H9 (cell line): ENCODE measurements around the gene KAT8. TPM values are rescaled to one million over a fixed set of nuclear protein-coding genes. Genes with fewer than 3 reads are reported as not detected.

Experiments used
- DNase-seq: peaks from one replicate; pipeline ENCODE4 v3.0.0-alpha.2; 2017
- H2AFZ ChIP-seq: one replicate; pipeline ENCODE4 v1.6.1; 2013; ENCODE audit warnings: mild to moderate bottlenecking, low read length, control low read depth, moderate library complexity
- H2AK5ac ChIP-seq: 2 replicates; pipeline ENCODE4 v1.6.1; 2013; ENCODE audit warnings: low read length, control low read depth, mixed read lengths; ENCODE audit not compliant: insufficient read length
- H2BK120ac ChIP-seq: one replicate; pipeline ENCODE4 v1.6.1; 2013; ENCODE audit warnings: low read depth, mild to moderate bottlenecking, low read length, control low read depth, inconsistent platforms; ENCODE audit not compliant: poor library complexity, severe bottlenecking
- H2BK12ac ChIP-seq: 2 replicates; pipeline ENCODE4 v1.6.1; 2013; ENCODE audit warnings: low read length, control low read depth, mixed read lengths, low read depth; ENCODE audit not compliant: insufficient read length
- H2BK15ac ChIP-seq: 2 replicates; pipeline ENCODE4 v1.6.1; 2013; ENCODE audit warnings: low read depth, low read length, control low read depth
- H2BK20ac ChIP-seq: one replicate; pipeline ENCODE4 v1.6.1; 2013; ENCODE audit warnings: low read depth, mild to moderate bottlenecking, low read length, control low read depth, inconsistent platforms; ENCODE audit not compliant: poor library complexity, severe bottlenecking
- H2BK5ac ChIP-seq: 2 replicates; pipeline ENCODE4 v1.6.1; 2013; ENCODE audit warnings: low read length, control low read depth, mixed read lengths; ENCODE audit not compliant: insufficient read length
- H3K14ac ChIP-seq: 2 replicates; pipeline ENCODE4 v1.6.1; 2013; ENCODE audit warnings: low read length, control low read depth; ENCODE audit not compliant: insufficient read depth
- H3K18ac ChIP-seq: 2 replicates; pipeline ENCODE4 v1.6.1; 2013; ENCODE audit warnings: low read depth, mild to moderate bottlenecking, mixed read lengths, low read length, control low read depth; ENCODE audit not compliant: insufficient read length
- H3K23ac ChIP-seq: 2 replicates; pipeline ENCODE4 v1.6.1; 2013; ENCODE audit warnings: low read length, control low read depth, mixed read lengths, low read depth; ENCODE audit not compliant: insufficient read length
- H3K23me2 ChIP-seq: 2 replicates; pipeline ENCODE4 v1.6.1; 2013; ENCODE audit warnings: low read depth, mild to moderate bottlenecking, mixed read lengths, low read length, control low read depth; ENCODE audit not compliant: insufficient read length, poor library complexity, severe bottlenecking
- H3K27ac ChIP-seq: 2 replicates; pipeline ENCODE4 v1.5.1; 2013; ENCODE audit warnings: low read length, control low read depth, mixed read lengths, low read depth; ENCODE audit not compliant: insufficient read length
- H3K27me3 ChIP-seq: 2 replicates; pipeline ENCODE4 v1.6.1; 2013; ENCODE audit warnings: low read length, control low read depth, inconsistent platforms; ENCODE audit not compliant: insufficient read depth
- H3K4ac ChIP-seq: 2 replicates; pipeline ENCODE4 v1.6.1; 2013; ENCODE audit warnings: low read depth, mild to moderate bottlenecking, control low read depth, inconsistent platforms, low read length, moderate library complexity
- H3K4me1 ChIP-seq: 2 replicates; pipeline ENCODE4 v1.6.1; 2013; ENCODE audit warnings: low read length, control low read depth, inconsistent platforms; ENCODE audit not compliant: insufficient read depth
- H3K4me2 ChIP-seq: 2 replicates; pipeline ENCODE4 v1.6.1; 2013; ENCODE audit warnings: low read length, control low read depth, mixed read lengths; ENCODE audit not compliant: insufficient read length, insufficient read depth
- H3K56ac ChIP-seq: 2 replicates; pipeline ENCODE4 v1.6.1; 2013; ENCODE audit warnings: low read depth, mild to moderate bottlenecking, mixed read lengths, low read length, control low read depth; ENCODE audit not compliant: insufficient read length
- H3K79me1 ChIP-seq: 2 replicates; pipeline ENCODE4 v1.6.1; 2013; ENCODE audit warnings: low read depth, mild to moderate bottlenecking, moderate library complexity, low read length, control low read depth, inconsistent platforms; ENCODE audit not compliant: insufficient read depth, poor library complexity, severe bottlenecking
- H3K79me2 ChIP-seq: 2 replicates; pipeline ENCODE4 v1.6.1; 2013; ENCODE audit warnings: low read length, control low read depth, inconsistent platforms; ENCODE audit not compliant: insufficient read depth
- H3K9ac ChIP-seq: 2 replicates; pipeline ENCODE4 v1.6.1; 2013; ENCODE audit warnings: low read length, control low read depth, mixed read lengths; ENCODE audit not compliant: insufficient read length; ENCODE audit errors: extremely low read depth
- H3K9me3 ChIP-seq: one replicate; pipeline ENCODE4 v1.6.1; 2013; ENCODE audit warnings: low read depth, low read length, inconsistent platforms; ENCODE audit not compliant: control insufficient read depth
- H3T11ph ChIP-seq: one replicate; pipeline ENCODE4 v1.6.1; 2013; ENCODE audit warnings: mild to moderate bottlenecking, low read length, control low read depth, inconsistent platforms
- H4K20me1 ChIP-seq: one replicate; pipeline ENCODE4 v1.6.1; 2013; ENCODE audit not compliant: control insufficient read depth, insufficient read length, insufficient read depth
- H4K5ac ChIP-seq: 2 replicates; pipeline ENCODE4 v1.6.1; 2013; ENCODE audit warnings: low read depth, mild to moderate bottlenecking, mixed read lengths, low read length, control low read depth; ENCODE audit not compliant: insufficient read length
- H4K8ac ChIP-seq: replicated peaks from 2 replicates; pipeline ENCODE4 v1.6.1; 2013; ENCODE audit warnings: low read length, control low read depth, mixed read lengths, low read depth; ENCODE audit not compliant: insufficient read length
- H4K91ac ChIP-seq: 2 replicates; pipeline ENCODE4 v1.6.1; 2013; ENCODE audit warnings: low read depth, mild to moderate bottlenecking, moderate library complexity, mixed read lengths, low read length, control low read depth; ENCODE audit not compliant: insufficient read length
- H3K27ac Mint-ChIP-seq, 3 experiments: 2 replicates in 2 of 3; 3 replicates in 1 of 3; pipeline ENCODE4 v1.8.0; 2020 to 2021; ENCODE audit warnings: mixed read lengths in 3 of 3, mild to moderate bottlenecking in 1 of 3, moderate library complexity in 1 of 3
- H3K27me3 Mint-ChIP-seq: 2 replicates; pipeline ENCODE4 v1.8.0; 2021; ENCODE audit warnings: low read depth, mild to moderate bottlenecking, moderate library complexity, mixed read lengths
- H3K36me3 Mint-ChIP-seq, 3 experiments: 2 replicates in 2 of 3; 3 replicates in 1 of 3; pipeline ENCODE4 v1.8.0; 2020 to 2021; ENCODE audit warnings: low read depth in 3 of 3, mixed read lengths in 3 of 3; ENCODE audit not compliant: insufficient read depth in 1 of 3
- H3K4me1 Mint-ChIP-seq, 2 experiments: 2 replicates each; pipeline ENCODE4 v1.8.0; 2020; ENCODE audit warnings: mixed read lengths in 2 of 2
- H3K4me3 Mint-ChIP-seq, 2 experiments: 2 replicates in 1 of 2; 3 replicates in 1 of 2; pipeline ENCODE4 v1.8.0; 2020 to 2021; ENCODE audit warnings: mild to moderate bottlenecking in 2 of 2, mixed read lengths in 2 of 2, moderate library complexity in 1 of 2
- H3K9me3 Mint-ChIP-seq, 2 experiments: 2 replicates in 1 of 2; 3 replicates in 1 of 2; pipeline ENCODE4 v1.8.0; 2020; ENCODE audit warnings: mild to moderate bottlenecking in 2 of 2, mixed read lengths in 2 of 2, moderate library complexity in 1 of 2
- WGBS: extraction: QIAGEN DNeasy Blood & Tissue Kit; methylation state at CpG from one replicate; pipeline ENCODE4 v1.1.7; 2013; ENCODE audit warnings: missing lambda C conversion rate, low lambda C conversion rate, mixed read lengths; ENCODE audit not compliant: insufficient read length; ENCODE audit errors: extremely low coverage; 5-methylcytosine and 5-hydroxymethylcytosine counted together
- total RNA-seq: library from RNA; stranded (reverse); gene quantifications from 2 replicates; pipeline ENCODE4 v1.2.1, GENCODE V29; 2021
- TF ChIP-seq, protein P1 (sequence below): fragments of 200-600 bp; sonication (generic); conservative IDR thresholded peaks from 3 replicates; pipeline ENCODE4 v1.8.0; 2021; ENCODE audit warnings: antibody characterized with exemption, mild to moderate bottlenecking

Gene KAT8
- total RNA-seq, 1 experiment from 2014 or later, result 52.1 TPM

DNA sequence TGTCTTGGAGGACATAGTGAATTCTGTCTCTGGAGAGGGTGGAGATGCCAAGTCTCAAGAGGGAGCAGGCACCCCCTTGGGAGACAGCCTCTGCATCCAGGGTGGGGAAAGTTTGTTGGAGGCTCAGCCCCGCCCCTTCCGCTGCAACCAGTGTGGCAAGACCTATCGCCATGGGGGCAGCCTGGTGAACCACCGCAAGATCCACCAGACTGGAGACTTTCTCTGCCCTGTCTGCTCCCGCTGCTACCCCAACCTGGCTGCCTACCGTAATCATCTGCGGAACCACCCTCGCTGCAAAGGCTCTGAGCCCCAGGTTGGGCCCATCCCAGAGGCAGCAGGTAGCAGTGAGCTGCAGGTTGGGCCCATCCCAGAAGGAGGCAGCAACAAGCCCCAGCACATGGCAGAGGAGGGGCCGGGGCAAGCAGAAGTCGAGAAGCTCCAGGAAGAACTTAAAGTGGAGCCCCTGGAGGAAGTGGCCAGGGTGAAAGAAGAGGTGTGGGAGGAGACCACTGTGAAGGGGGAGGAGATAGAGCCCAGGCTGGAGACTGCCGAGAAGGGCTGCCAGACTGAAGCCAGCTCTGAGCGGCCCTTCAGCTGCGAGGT is 38.0 kb upstream of the KAT8 start:
- WGBS, result no CpG with 5 or more reads among the region's 13 CpGs

More for the DNA sequence above, 38.0 kb upstream of the KAT8 start:
- no peak overlapping the region for H2AK5ac ChIP-seq
- H3K4me1 Mint-ChIP-seq, result peaks cover 7 to 11% of the 10 kb centered on the region in 2 experiments
- H2BK120ac ChIP-seq, result no peak overlapping the region
- H3K56ac ChIP-seq, result no peak overlapping the region
- no peak overlapping the region for H3K4ac ChIP-seq
- H3K18ac ChIP-seq, result no peak overlapping the region
- no peaks in the 10 kb centered on the region for H3K27me3 ChIP-seq
- H2BK20ac ChIP-seq, result no peak overlapping the region
- H4K91ac ChIP-seq, result no peak overlapping the region
- no peaks in the 10 kb centered on the region for H3K4me1 ChIP-seq
- H3K27ac ChIP-seq, result no peak overlapping the region
- H2BK12ac ChIP-seq, result no peak overlapping the region
- no peak for DNase-seq
- no peak overlapping the region for H4K5ac ChIP-seq
- H3K4me2 ChIP-seq, result no peak overlapping the region
- no peaks in the 10 kb centered on the region for H3K27me3 Mint-ChIP-seq
- H2BK15ac ChIP-seq, result no peak overlapping the region
- no peak overlapping the region for H3K9ac ChIP-seq
- peaks cover 4% of the 10 kb centered on the region for H4K20me1 ChIP-seq
- no peak overlapping the region for H2AFZ ChIP-seq
- peaks cover 2% of the 10 kb centered on the region; the same call in 1 of the 2 replicates for H3K79me2 ChIP-seq
- H3K27ac Mint-ChIP-seq, result peak overlapping the region in 1 of 3 experiments; percentile 90; a peak in 2 of 7 replicates
- H3K79me1 ChIP-seq, result no peaks in the 10 kb centered on the region
- no peaks in the 10 kb centered on the region for H3K9me3 Mint-ChIP-seq
- H3K14ac ChIP-seq, result no peak overlapping the region
- H3T11ph ChIP-seq, result no peak overlapping the region
- H4K8ac ChIP-seq, result no peak overlapping the region
- H3K9me3 ChIP-seq, result no peaks in the 10 kb centered on the region
- H3K23ac ChIP-seq, result no peak overlapping the region
- H3K23me2 ChIP-seq, result no peaks in the 10 kb centered on the region
- peaks cover 31 to 61% (median 57%) of the 10 kb centered on the region in 3 experiments; a peak in 6 of 7 replicates for H3K36me3 Mint-ChIP-seq
- TF ChIP-seq, protein P1, sequence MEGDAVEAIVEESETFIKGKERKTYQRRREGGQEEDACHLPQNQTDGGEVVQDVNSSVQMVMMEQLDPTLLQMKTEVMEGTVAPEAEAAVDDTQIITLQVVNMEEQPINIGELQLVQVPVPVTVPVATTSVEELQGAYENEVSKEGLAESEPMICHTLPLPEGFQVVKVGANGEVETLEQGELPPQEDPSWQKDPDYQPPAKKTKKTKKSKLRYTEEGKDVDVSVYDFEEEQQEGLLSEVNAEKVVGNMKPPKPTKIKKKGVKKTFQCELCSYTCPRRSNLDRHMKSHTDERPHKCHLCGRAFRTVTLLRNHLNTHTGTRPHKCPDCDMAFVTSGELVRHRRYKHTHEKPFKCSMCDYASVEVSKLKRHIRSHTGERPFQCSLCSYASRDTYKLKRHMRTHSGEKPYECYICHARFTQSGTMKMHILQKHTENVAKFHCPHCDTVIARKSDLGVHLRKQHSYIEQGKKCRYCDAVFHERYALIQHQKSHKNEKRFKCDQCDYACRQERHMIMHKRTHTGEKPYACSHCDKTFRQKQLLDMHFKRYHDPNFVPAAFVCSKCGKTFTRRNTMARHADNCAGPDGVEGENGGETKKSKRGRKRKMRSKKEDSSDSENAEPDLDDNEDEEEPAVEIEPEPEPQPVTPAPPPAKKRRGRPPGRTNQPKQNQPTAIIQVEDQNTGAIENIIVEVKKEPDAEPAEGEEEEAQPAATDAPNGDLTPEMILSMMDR, result no peak
- no peak overlapping the region for H2BK5ac ChIP-seq
- H3K4me3 Mint-ChIP-seq, result no peak overlapping the region
